GM19099 (cell line): Measurements from ENCODE around the gene GALNT14.

ENCODE experiments used
- POLR2A ChIP-seq: IDR thresholded peaks from 3 replicates; pipeline ENCODE4 v1.6.1; 2011; ENCODE audit warnings: low read depth; ENCODE audit not compliant: insufficient read length; ENCODE audit errors: extremely low read depth

The GALNT14 gene

GRCh38 chr2:30877833-30878232 lies 260.4 kb downstream of the GALNT14 start:
- TF ChIP-seq POLR2A, result no peak

GRCh38 chr2:30872797-30873196 lies 265.4 kb downstream of the GALNT14 start:
- no peak for TF ChIP-seq POLR2A

- TF ChIP-seq POLR2A, result no peak
Measured at GRCh38 chr2:30871980-30872789, 266.1 kb downstream of the GALNT14 start.

GRCh38 chr2:30871440-30871839 lies 266.8 kb downstream of the GALNT14 start:
- no peak for TF ChIP-seq POLR2A

GRCh38 chr2:30869988-30870387 lies 268.3 kb downstream of the GALNT14 start:
- TF ChIP-seq POLR2A, result no peak

GRCh38 chr2:30867385-30867784 lies 270.9 kb downstream of the GALNT14 start:
- TF ChIP-seq POLR2A, result no peak

GRCh38 chr2:30866974-30867373 lies 271.3 kb downstream of the GALNT14 start:
- TF ChIP-seq POLR2A, result no peak

- no peak for TF ChIP-seq POLR2A
Measured at GRCh38 chr2:30865892-30866681, 272.2 kb downstream of the GALNT14 start.

- no peak for TF ChIP-seq POLR2A
Measured at GRCh38 chr2:30865243-30865642, 273.0 kb downstream of the GALNT14 start.

- TF ChIP-seq POLR2A, result no peak
Measured at GRCh38 chr2:30862054-30862651, 276.1 kb downstream of the GALNT14 start.

- TF ChIP-seq POLR2A, result no peak
Measured at GRCh38 chr2:30860726-30861125, 277.5 kb downstream of the GALNT14 start.
